Measurements from ENCODE around the gene PPM1L.
A peak's percentile ranks its signal among the peaks of the same experiment; 100 is the strongest.
"Not testable (repeated sequence)": the region's sequence is repeated elsewhere in the genome, so short reads cannot be mapped to it uniquely, and the experiment has no call there.

Gene PPM1L

GRCh38 chr3:160941885-160942494, 186.0 kb downstream of the PPM1L start:
- peak; percentile 59 for DNase-seq

- DNase-seq = no peak
Measured at GRCh38 chr3:160943996-160944395, 188.0 kb downstream of the PPM1L start.

- no peak for DNase-seq
Measured at GRCh38 chr3:160945336-160945735, 189.3 kb downstream of the PPM1L start.

GRCh38 chr3:160948273-160948672, 192.2 kb downstream of the PPM1L start:
- DNase-seq = no peak

GRCh38 chr3:160949460-160949859, 193.4 kb downstream of the PPM1L start:
- DNase-seq = no peak

GRCh38 chr3:160950542-160950941, 194.5 kb downstream of the PPM1L start:
- DNase-seq = no peak

- no peak for DNase-seq
Measured at GRCh38 chr3:160950954-160951353, 194.9 kb downstream of the PPM1L start.

- no peak for DNase-seq
Measured at GRCh38 chr3:160951642-160952487, 195.8 kb downstream of the PPM1L start.

- DNase-seq = no peak
Measured at GRCh38 chr3:160953686-160954085, 197.7 kb downstream of the PPM1L start.

GRCh38 chr3:160956785-160957184, 200.8 kb downstream of the PPM1L start:
- no peak for DNase-seq

- no peak for DNase-seq
Measured at GRCh38 chr3:160960568-160960967, 204.5 kb downstream of the PPM1L start.

- DNase-seq = no peak
Measured at GRCh38 chr3:160963949-160964348, 207.9 kb downstream of the PPM1L start.

- DNase-seq = no peak
Measured at GRCh38 chr3:160968761-160969160, 212.7 kb downstream of the PPM1L start.

- DNase-seq = no peak
Measured at GRCh38 chr3:160973067-160973809, 217.2 kb downstream of the PPM1L start.

- no peak for DNase-seq
Measured at GRCh38 chr3:160977773-160978172, 221.7 kb downstream of the PPM1L start.

GRCh38 chr3:160980740-160981139, 224.7 kb downstream of the PPM1L start:
- DNase-seq = no peak

GRCh38 chr3:160981217-160981938, 225.3 kb downstream of the PPM1L start:
- DNase-seq = no peak

GRCh38 chr3:160982491-160982890, 226.5 kb downstream of the PPM1L start:
- DNase-seq = no peak

GRCh38 chr3:160983900-160984299, 227.9 kb downstream of the PPM1L start:
- DNase-seq = not testable (repeated sequence)

- no peak for DNase-seq
Measured at GRCh38 chr3:160986069-160986468, 230.0 kb downstream of the PPM1L start.

GRCh38 chr3:160987982-160988964, 232.2 kb downstream of the PPM1L start:
- no peak for DNase-seq

- no peak for DNase-seq
Measured at GRCh38 chr3:160990446-160990845, 234.4 kb downstream of the PPM1L start.

All from stimulated activated CD4-positive, alpha-beta T cell treated with anti-CD3 and anti-CD28 coated beads, Interleukin-12 subunit alpha, Interleukin-12 subunit beta, amount 100 ng/mL, for 4 hours (primary cell).